ENCODE data around the gene AGBL5.
A peak's percentile ranks its signal among the peaks of the same experiment; 100 is the strongest.

DNA sequence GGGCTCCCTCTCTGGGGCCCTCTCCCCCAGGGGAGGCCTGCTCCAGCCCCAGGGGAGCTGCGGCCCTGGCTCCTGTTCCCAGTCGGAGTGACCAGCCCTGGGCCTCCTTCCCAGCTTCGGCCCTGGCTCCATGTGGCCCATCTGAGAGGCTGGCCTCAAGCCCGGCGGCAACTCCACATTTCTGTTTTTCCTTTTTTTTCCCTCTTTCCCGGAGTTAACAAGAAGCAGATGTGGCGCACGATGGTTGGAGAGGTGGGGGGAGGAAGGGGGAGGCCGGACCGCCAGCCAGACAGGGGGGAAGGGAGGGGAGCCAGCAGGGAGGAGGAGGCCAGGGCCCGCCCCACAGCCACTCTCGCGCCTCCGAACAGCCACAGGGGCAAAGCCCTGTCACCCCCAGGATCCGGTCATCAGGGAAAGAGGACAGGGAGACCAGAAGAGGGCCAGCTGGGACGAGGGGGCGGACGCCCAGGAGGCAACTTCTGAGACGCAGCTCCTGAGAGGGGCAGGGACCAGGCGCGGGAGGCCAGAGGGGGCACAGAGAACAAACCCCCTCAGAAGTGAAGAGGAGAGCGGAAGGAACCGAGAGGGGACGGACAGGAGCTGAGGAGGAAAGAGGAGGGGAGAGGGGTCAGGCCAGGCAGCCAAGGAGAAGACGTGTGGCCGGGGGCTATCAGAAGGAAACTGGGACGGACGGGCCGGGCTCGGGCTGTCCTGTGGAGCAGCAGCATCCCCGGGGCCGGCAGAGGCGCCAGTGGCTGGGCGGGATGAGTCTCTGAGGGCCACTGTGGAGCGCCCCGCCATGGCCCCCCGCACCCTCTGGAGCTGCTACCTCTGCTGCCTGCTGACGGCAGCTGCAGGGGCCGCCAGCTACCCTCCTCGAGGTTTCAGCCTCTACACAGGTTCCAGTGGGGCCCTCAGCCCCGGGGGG is 27.1 kb downstream of the AGBL5 start, which contains the start of gene EMILIN1:
- no peak for TF ChIP-seq CTCF (IDR thresholded peaks at IDR 0.05)
- peak in 1 of 3 donors; percentile 42 for TF ChIP-seq POLR2AphosphoS5 (IDR thresholded peaks at IDR 0.05)
- no peak for TF ChIP-seq POLR2A (IDR thresholded peaks at IDR 0.05)

Measured in stomach (tissue), 4 donors.